Retinal pigment epithelial cell (primary cell): ENCODE results near the gene ABAT.

ENCODE experiments used
- DNase-seq: peaks from one replicate; pipeline ENCODE4 v3.0.0-alpha.2; 2010; ENCODE audit warnings: low read depth
- H3K4me3 ChIP-seq: 2 replicates; pipeline ENCODE4 v1.5.1; 2011; ENCODE audit warnings: mild to moderate bottlenecking, low read length, control low read depth, moderate library complexity
- CTCF ChIP-seq: conservative IDR thresholded peaks from 2 replicates; pipeline ENCODE4 v1.5.1; 2011; ENCODE audit warnings: low read depth, low read length, control low read depth, inconsistent platforms

Gene ABAT

DNA sequence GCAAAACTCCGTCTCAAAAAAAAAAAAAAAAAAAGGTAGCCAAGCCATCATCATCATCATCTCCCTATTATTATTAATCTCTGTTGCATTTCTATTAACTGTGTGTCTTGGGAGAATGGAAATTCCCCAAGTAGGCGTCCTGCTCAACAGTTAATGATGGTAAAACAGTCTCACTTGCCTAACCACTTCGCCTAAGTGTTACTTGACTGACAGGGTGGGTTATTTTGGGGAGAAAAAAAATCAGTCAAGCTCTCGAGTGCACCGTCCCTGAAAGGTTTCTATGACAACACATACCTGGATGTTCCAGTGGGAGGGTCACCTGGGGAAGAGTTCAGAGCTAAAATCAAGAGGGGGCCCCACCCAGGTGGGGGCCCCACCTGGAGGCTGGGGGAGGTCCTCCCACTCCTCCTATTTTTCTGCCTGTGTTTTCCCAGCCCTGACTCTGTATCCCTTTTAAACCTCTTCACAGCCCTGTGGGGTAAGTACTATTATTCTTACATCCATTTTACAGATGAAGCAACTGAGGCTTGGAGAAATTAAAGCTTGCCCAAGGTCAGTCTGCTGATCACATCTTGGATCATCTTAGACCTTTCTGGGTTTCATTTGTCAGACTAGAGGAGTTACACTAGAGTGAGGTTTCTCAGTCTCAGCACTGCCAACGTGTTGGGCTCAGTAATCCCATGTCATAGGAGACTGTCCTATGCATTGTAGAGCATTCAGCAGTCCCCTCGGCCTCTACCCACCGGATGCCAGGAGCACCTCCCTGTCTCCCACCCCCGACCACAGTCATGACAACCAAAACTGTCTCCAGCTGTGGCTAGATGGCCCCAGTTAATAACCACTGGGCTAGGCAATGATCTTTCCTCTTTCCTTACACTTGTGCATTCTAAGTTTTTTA, 11.0 kb upstream of the ABAT start:
- TF ChIP-seq CTCF = no peak
- H3K4me3 ChIP-seq = no peak overlapping the region

GRCh38 chr16:8665529-8665928, 8.9 kb upstream of the ABAT start:
- no peak overlapping the region for H3K4me3 ChIP-seq
- no peak for TF ChIP-seq CTCF
- no peak for DNase-seq

More for the DNA sequence above, 11.0 kb upstream of the ABAT start:
- no peak for DNase-seq

DNA sequence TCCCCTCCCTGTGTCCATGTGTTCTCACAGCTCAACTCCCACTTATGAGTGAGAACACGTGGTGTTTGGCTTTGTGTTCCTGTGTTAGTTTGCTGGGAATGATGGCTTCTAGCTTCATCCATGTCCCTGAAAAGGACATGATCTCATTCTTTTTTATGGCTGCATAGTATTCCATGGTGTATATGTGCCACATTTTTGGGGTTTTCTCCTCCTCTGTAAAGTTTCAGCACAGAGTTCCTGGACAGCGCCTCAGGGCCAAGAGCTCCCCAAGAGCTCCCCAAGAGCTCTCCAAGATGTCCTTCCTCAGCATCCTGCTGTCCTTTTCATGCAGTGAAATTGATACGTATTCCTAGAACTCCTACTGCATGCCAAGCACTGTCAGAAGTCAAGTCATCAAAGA, 6.9 kb upstream of the ABAT start:
- TF ChIP-seq CTCF = no peak
- H3K4me3 ChIP-seq = no peak overlapping the region
- DNase-seq = no peak

DNA sequence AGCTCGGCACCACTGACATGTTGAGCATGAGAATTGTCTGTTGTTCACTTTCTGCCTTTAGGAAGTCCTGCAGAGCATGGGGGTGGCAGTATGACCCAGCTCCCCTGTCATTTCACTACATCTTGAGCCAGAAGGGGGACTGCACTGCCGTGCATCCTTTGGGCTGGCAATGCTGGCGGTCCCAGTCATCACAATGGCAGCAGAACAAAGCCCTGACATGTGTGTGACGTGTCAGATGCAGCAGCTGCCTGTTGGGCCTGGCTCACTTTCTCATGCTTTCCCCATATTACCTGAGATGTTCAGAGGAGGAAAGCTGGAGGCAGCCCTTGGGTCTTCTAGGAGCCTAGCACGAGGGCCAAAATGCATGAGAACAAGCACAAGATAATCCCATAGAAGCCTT, 6.3 kb upstream of the ABAT start:
- no peak overlapping the region for H3K4me3 ChIP-seq
- TF ChIP-seq CTCF = no peak
- DNase-seq = no peak

GRCh38 chr16:8669481-8669880, 4.9 kb upstream of the ABAT start:
- no peak for TF ChIP-seq CTCF
- no peak for DNase-seq
- no peak overlapping the region for H3K4me3 ChIP-seq

GRCh38 chr16:8670014-8670560, 4.3 kb upstream of the ABAT start:
- DNase-seq = no peak
- no peak for TF ChIP-seq CTCF
- H3K4me3 ChIP-seq = no peak overlapping the region
